Hepatocyte (in vitro differentiated cells): Measurements from ENCODE around the gene GNL1.

Source experiments
- CTCF ChIP-seq: fragments of 200-600 bp; sonication (generic); IDR thresholded peaks from 2 replicates; pipeline ENCODE4 v1.5.1; 2016; ENCODE audit warnings: antibody characterized with exemption, mild to moderate bottlenecking; ENCODE audit not compliant: poor library complexity
- EZH2phosphoT487 ChIP-seq: fragments of 200-600 bp; sonication (generic); IDR thresholded peaks from one replicate; pipeline ENCODE4 v1.6.1; 2018; ENCODE audit warnings: antibody characterized with exemption, mild to moderate bottlenecking, low read depth, moderate library complexity; ENCODE audit not compliant: unreplicated experiment, severe bottlenecking

GRCh38 chr6:30491991-30492952 lies 64.0 kb downstream of the GNL1 start:
- TF ChIP-seq CTCF = no peak
- TF ChIP-seq EZH2phosphoT487 = no peak
